HG03280 (cell line): ENCODE results near the gene ERC2.
"Not testable (repeated sequence)": the region's sequence is repeated elsewhere in the genome, so short reads cannot be mapped to it uniquely, and the experiment has no call there.

ENCODE experiments used
- ATAC-seq: cut with Tn5 transposase; IDR thresholded peaks from one replicate; pipeline ENCODE4 v1.9.1; 2021; ENCODE audit warnings: mild to moderate bottlenecking, moderate library complexity; ENCODE audit not compliant: unreplicated experiment

The ERC2 gene

DNA sequence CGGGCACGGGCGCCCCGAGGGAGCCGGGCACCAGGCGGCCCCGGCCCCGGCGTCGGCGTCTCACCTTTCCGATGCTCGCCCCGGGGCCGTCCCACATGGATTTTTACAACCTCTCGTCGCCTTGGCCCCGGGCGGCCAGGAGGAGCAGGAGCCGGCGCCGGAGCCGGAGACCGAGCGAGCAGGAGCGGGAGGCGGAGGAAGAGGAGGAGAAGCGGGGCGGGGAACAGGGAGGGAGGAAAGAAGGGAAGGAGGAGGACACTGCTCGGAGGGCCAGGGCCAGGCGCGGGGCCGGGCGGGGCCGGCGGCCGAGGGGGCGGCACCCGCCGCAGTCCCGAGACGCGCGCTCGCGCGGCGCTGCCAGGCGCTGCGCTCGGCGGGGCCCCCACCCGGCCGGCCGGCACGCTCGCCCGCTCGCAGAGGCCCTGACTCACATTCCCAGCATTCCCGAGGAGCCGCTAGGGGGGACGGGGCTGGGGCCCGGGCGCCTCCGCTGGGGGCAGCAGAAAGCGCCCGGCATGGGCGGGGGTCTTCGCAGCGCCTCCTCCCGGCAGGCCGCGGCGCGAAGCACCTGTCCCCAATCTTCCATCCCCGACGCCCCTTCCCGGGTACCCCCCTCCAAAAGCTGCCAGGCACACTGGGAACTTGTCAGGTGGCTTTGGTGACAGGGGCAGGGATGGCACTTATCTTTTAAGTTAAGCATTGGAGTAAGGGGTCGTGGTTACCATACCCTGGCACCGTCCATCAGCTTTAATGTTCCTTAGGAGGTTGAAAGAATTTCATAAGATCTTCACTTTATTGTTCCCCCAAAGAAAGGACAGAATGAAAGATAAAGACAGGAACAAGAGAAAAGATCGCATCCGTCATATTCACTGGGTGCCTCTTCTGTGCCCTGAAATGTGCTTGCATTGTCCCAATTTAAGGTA is at the start of gene ERC2:
Gene ERC2, minus strand, starts transcription at position 284 of the 923 bp plus-strand sequence.
- ATAC-seq = no peak

DNA sequence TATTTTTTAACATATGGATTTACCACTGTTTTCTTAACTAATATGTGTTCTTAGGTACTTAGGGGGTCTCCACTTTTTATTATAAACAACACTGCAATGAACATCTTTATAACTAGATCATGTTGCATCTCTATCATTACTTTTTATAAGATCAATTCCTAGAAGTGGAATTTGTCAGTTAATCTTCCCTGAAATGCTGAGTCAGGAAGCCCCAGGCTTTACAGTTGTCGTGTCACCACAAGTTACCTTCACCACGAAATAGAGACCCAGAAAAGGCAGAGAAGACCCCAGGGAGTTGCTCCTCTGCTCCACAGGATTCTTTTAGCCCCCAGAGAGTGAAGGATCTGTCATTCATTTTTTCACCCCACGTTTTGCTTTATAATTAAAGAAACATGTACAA is 34.5 kb upstream of the ERC2 start:
- no peak for ATAC-seq

DNA sequence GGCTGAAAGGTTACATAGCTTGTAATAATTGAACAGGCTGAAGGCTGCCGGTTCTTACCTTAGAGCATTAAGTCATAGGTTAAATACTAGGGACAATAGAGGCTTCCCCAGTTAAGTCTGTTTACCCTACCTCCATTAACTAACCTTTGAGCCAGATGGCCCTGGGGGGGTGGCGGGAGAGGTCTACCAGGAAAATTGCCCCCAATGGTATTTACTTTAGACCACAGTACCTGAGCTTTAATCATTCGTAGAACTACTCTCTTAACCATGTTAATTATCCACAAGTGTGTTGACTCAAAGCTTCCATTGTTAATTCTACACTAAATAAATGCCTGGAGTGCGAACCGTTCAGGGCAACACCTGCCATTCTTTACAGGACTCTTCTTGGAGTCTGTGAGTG is 28.1 kb upstream of the ERC2 start:
- ATAC-seq = not testable (repeated sequence)

DNA sequence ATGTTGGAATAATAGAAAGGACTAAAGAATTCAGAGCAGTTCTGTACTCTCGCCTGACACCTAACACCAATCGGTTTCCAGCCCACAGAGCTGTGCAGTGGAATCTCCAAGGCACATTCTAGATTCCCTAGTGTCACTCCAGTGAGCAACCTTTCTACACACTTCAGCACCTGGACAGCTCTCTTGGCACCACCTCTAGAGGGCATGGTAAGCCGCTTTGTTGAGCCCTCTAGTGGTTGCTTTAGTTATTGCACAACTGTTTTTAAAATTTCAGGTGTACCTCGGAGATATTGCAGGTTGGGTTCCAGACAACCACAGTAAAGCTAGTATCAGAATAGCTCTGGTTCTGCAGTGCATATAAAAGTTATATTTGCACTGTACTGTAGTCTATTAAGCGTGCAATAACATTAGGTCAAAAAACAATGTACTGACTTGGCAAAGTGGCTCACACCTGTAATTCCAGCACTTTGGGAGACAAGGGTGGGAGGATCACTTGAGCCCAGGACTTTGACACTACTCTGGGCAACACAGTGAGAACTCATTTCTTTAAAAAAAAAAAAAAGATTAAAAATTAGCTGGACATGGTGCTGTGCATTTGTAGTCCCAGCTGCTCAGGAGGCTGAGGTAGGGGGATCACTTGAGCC is 26.5 kb upstream of the ERC2 start:
- peak; percentile 95 for ATAC-seq

DNA sequence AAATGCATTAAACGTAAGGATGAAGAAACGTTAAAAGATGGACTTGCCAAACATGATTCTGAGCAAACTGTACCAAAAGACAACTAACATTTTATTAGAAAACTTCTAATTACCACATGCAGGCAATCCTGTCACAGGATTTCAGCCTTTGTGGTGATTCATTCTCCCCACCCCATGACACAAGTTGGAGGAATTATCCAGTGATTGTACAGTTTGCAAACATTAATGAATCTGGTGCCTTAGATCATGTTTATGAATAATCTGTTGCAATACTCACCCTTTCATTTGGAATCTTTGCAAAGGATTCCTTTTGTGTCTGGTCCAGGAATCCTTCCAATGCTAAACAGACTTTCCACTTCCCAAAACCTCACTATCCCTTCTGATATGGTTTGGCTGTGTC is 23.3 kb upstream of the ERC2 start:
- no peak for ATAC-seq

DNA sequence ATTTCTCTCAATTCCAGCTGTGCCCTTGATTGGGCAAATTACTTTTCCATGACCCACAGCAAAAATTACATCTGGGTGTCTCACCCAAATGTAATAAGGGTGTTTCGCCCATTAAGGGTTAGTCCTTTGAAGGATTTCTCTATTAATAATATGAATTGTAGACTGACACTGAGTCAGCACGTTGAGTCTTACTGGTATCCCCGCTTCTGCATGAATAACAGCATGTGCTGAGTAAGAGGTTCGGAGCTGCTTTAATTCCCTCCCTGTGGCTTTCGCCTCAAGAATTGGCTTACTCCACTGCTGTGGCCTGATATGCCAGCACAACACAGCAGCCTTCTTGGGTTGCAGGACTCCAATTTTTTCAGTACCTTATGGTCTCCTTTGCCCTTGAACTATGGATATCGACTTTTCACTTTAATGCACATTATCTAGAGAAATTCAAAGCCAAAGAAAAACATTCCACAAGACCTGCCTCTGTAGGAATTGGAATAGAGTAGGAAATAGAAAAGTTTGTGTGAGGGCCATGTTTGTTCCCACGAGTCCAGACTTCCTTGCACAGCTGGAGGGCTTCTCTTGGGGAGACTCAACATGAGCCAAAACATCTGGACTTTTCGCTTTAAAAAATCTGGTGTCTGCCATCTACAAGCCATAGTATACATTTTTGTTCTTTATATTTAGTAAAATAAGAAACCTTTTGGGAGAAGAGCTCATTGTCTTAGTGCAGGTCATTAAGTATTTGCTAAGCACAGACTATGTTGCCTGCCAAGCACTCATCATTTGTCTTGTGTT is 20.7 kb upstream of the ERC2 start:
- no peak for ATAC-seq

DNA sequence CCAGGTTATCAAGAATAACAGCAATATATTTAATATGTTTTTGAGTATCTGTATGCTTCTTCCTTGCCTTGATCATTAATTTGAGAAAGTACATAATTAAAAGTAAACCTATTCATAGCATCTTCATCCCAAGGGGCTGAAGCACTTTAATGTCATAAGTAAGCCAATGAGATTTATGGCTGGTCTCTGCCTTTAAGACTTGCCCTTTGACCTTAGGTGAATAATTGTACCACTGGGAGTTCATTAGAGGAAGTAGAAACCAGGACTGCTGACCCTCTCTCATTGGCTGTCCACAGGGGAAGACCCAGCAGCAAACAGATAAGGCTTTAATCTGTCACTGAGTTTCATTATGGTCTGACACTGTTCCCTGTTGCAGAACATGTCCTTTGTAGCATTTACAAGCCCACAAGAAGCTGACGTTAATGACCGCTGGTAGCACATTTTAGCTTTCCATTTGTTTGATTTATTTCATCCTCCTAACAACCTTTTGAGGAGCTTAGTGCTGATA is 16.3 kb upstream of the ERC2 start:
- no peak for ATAC-seq

DNA sequence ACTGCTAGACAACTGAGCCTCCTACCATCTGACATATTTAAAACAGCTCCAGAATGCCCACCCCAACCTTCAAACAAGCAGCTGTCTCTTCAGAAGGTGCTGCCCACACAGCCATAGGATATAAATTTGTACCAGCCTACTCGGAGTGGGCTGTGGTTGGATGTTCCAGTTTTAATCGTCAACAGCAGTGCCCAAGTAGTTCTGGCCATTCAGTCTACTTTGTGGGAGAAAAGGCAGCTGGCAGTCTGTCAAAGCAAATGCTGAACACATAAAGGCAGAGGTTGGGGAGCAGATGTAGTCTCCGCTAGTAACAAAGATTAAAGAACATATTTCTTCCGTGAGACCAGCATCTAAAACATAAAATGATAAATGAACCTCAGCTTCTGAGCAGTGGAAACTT is 15.9 kb upstream of the ERC2 start:
- no peak for ATAC-seq

DNA sequence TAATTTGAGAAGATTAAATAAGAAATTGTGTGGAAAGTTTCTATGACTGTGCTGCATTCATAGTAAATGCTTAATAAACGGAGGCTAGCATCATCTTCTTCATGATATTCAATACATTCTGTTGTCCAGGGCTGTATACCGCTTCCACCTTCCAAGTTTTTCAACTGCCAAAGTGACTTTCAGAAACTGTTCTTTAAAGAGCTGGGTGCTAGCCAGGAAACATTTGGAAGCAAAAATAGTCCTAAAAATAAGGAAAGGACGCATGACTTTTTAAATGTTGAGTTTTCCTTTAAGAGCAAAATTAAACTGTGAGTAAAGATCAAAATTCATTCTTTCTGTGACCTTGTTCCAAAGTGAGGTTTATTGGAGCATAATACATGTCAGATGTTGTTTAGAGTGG is 9.4 kb upstream of the ERC2 start:
- ATAC-seq = no peak

DNA sequence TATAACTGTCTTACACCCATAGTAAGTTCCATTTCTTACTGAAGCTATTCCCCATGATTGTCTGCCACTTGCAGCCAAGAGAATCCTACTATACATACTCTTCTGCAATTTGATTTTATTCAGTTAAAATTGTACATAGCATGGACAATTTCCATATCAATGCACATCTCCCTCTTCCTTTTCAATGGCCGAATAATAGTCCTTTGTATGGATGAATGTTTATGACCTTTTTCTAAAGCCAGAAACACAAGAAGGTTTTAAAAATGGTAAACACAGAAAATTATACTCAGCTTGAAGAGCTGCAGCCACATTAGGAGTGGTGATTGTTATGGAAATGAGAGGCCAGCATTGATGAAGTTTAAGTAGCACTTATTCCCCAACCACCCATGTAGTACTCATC is 8.5 kb upstream of the ERC2 start:
- no peak for ATAC-seq

DNA sequence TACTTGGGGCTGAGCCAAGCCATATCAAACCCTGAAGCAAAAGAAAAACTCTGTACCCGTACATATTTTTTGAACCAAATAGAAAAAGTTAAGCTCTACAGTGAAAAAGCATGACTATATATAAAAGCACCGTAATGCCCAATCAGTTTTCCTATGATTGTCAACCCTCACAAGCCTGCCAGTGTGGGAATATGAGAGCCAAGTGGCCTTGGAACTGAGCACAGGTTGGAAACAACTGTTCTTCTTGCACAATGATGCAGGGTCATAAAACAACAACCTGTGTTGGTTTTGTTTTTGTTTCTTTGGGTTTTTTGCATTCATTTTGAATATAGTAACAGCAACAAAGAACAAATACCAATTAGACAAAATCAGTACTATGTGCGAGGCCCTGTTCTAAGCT is 3.5 kb upstream of the ERC2 start:
- ATAC-seq = no peak

DNA sequence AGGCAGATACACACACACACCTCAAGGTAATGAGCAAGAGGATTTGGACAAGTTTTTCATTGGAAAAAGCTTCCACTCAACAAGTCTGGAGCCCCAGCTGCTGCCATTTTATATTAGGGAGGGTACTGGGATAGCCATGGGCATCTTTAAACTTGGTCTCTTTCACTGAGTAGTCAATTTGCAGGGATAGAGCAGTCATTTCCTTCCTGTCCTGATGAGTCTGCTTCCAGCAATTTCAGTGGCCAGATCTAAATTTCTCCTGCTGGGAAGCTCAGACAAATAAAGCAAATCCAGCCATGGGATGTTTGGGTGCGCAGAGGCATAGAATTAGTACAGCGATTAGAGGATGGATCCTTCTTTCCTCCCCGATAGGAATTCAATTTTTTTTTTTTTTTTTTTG is 874 bp upstream of the ERC2 start:
- ATAC-seq = no peak

DNA sequence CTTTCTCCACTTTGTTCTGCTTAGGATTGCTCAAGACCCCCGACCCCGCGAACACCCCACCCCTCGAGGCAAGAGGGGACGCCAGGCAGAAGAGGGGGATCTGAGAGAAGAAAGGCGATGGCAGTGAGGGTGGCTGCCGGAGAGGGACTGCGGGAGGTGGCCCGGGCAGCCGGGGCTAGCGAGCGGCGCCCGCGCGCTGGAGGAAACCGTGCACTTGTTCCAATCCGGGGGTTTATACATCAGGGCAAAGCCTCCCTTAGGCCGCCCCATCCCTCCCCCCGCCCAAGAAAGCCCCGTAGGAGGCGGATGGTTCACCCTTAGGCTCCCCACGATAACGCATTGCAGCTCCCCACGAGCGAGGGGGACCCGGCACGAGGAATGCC is 475 bp downstream of the ERC2 start:
- ATAC-seq = no peak

DNA sequence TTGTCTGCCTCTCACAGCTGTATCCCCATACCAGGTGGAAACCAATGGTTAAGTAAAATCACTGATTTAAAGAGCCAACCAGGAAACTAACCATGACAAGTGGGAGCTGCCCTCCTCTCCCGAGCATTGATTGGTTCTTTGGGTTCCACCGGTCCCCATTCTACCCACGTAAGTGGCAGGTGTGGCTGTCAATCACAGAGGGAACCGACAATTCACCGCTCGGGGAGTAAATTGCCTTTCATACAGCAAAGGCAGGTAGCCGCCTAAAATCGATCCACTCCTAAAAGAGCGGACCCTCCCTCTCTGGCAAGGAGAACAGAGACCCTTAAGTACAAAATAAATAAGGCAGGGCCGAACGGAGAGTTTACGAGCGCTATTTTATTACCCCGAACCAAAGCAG is 1.2 kb downstream of the ERC2 start:
- peak; percentile 72 for ATAC-seq

DNA sequence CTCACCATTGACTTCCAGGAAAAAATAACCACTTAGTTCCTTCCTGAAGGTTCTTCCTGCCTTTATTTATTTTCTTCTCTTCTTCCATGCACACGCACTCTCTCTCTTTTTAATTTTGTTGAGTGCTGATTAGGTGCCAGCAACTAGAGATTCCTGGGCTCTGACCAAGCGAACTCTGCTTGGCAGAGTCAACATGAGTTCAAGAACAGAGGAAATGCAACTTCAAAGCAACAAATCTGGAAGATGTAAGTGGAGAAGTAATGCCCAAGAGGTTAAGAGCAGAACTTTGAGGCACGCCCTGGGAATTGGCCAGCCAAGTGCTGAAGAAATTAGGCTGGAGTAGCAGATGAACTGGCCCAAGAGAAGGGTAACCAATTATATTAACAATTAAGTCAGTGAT is 8.5 kb downstream of the ERC2 start:
- ATAC-seq = no peak

DNA sequence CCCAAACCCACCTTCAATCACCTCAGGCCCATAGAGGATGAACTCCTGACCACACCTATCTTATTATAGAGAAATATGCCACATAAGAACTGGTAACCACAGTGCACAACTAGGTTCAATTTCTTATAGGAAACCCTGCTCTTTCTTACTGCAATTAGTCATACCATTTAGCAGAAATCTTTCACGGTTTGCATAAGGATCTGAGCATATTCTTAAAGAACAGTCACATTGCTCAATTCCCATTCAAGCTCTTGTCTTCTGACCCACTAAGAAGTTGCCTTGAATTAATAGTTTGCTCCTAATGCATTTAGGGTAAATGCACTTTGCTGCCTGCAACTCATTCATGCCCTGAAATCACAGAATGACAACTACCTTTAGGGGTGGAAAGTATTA is 9.2 kb downstream of the ERC2 start:
- no peak for ATAC-seq

DNA sequence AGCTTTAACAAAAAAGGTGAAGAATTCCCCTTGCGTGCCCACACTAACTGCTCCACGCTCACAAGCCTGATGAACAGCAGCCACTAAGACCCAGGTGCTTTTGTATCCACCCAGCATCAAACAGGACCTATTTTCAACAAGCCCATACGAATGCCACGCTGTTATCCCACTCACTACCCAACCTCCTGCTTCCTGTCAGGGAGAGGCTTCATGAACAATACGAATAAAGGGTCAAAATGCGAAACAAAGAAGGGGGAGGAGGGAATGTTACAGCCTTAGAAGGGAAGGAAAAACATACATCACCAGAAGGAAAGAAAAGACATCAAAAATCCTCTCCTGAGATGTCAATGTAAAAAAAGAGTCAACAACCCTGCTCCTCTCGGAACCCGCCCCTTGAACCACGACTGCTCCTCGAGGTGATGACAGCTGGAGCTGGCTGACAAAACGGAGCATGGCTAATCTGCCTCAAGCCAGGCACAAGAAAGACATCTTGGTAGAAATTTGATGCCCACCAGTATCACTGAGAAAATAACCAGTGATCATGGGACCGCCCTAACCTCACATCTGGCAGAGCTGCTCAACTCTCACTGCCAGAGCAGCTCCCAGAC is 9.7 kb downstream of the ERC2 start:
- ATAC-seq = no peak

DNA sequence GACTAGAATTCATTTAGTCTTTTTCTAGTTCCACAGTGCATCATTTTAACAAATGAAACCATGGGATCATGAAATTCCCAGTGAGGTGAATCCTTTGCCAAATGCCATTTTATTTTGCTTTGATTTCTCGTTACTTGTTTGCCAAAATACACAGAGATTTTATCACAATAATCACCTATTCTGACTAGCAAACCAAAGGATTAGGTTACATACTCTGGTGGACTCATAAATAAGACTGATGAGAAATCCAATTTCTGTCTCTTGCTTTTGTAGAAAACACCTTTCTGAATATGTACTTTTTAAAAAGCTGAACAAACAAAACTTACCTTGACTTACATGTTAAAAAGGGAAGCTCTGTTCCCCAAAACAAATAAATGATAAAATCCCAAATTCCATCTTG is 12.2 kb downstream of the ERC2 start:
- ATAC-seq = no peak

DNA sequence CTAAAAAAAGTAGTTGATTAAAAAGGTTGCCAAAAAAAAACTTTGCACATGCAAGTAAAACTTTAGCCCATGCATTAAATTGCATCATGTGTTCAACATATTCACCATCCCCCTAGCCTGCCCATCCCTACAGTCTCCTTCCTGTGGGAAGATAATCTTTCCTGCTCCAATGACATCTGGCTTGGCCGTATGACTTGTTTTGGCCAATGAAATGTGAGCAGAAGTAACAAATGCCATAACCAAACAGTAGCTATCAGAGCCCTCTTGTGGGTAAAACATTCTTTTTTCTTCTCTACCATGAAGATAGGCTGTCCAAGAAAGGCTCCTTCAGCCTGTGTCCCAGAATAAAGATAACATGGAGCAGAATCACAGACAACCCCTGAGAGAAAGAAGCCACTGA is 15.3 kb downstream of the ERC2 start:
- no peak for ATAC-seq

DNA sequence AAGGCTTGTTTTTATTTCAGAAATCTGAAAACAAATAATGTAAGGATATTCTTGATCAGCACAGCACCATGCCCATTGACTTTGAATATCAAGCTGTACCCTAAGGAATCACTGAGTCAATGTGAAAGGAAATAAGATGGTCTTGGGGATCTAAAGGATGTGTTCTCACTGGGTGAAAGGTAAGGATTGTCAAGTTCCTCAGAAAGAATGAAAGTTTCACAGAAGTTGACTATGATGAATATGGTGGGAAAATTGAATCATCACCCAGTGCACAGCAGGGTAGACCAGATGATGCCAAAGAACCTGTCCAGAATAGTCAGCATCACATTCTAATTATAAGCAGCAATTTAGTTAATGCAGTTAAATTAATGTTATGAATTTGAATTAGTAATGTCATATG is 16.2 kb downstream of the ERC2 start:
- no peak for ATAC-seq

DNA sequence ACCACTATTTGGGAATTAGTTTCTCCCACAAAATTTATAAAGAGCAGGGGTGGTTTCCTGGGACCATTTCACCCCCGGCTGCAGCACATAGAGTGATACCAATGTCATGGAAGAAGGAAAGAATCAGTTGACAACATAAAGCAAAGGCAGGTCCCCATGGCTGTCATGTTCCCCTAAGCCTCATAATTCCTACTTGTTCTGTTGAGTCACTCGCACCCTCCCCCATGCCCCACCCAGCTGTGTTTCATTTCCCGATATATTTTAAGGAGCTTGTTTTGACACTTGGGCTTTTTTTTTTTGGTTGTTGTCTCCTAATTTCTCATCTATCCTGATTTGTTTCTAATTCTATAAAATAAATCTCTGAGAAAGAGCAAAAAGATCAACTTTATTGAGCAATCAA is 24.9 kb downstream of the ERC2 start:
- no peak for ATAC-seq
